Fibroblast of skin of abdomen (primary cell): ENCODE data around the gene ATF7IP2. TPM values are rescaled to one million over a fixed set of nuclear protein-coding genes. Genes with fewer than 3 reads are reported as not detected.
"Not testable (repeated sequence)": the region's sequence is repeated elsewhere in the genome, so short reads cannot be mapped to it uniquely, and the experiment has no call there.

Source experiments
- DNase-seq: peaks from one replicate; pipeline ENCODE4 v3.0.0-alpha.2; 2013
- polyA plus RNA-seq, 2 experiments: library from polyadenylated mRNA; unstranded; fragments of 120-200 nt; gene quantifications; one replicate each; pipeline ENCODE4 v1.2.1, GENCODE V29; 2013; ENCODE audit not compliant: insufficient read length in 2 of 2

Gene ATF7IP2
- 2.8 TPM for polyA plus RNA-seq (2013, experiment 1 of 2; ENCODE audit: insufficient read length)
- 3.1 TPM for polyA plus RNA-seq (2013, experiment 2 of 2; ENCODE audit: insufficient read length)

- DNase-seq = peak; percentile 89
Measured at GRCh38 chr16:10385725-10386516, at the start of gene ATF7IP2. Gene ATF7IP2 (plus strand): TSS chr16:10386061. CDS start chr16:10430621, 44,560 bp downstream.

- no peak for DNase-seq
Measured at GRCh38 chr16:10338426-10338825, 47.4 kb upstream of the ATF7IP2 start.

- DNase-seq = no peak
Measured at GRCh38 chr16:10339777-10340732, 45.8 kb upstream of the ATF7IP2 start.

GRCh38 chr16:10343124-10343760 is 42.6 kb upstream of the ATF7IP2 start:
- no peak for DNase-seq

- DNase-seq = not testable (repeated sequence)
Measured at GRCh38 chr16:10344699-10345098, 41.2 kb upstream of the ATF7IP2 start.

GRCh38 chr16:10345629-10346028 is 40.2 kb upstream of the ATF7IP2 start:
- DNase-seq = no peak

GRCh38 chr16:10349851-10350250 is 36.0 kb upstream of the ATF7IP2 start:
- DNase-seq = no peak

GRCh38 chr16:10352262-10352661 is 33.6 kb upstream of the ATF7IP2 start:
- no peak for DNase-seq

- DNase-seq = no peak
Measured at GRCh38 chr16:10355589-10355988, 30.3 kb upstream of the ATF7IP2 start.

- no peak for DNase-seq
Measured at GRCh38 chr16:10356870-10357842, 28.7 kb upstream of the ATF7IP2 start.

- not testable (repeated sequence) for DNase-seq
Measured at GRCh38 chr16:10361747-10362076, 24.1 kb upstream of the ATF7IP2 start.

- no peak for DNase-seq
Measured at GRCh38 chr16:10362077-10362863, 23.6 kb upstream of the ATF7IP2 start.

GRCh38 chr16:10362864-10363197 is 23.0 kb upstream of the ATF7IP2 start:
- not testable (repeated sequence) for DNase-seq

GRCh38 chr16:10366619-10367018 is 19.2 kb upstream of the ATF7IP2 start:
- DNase-seq = not testable (repeated sequence)

GRCh38 chr16:10367616-10368188 is 18.2 kb upstream of the ATF7IP2 start:
- DNase-seq = no peak

GRCh38 chr16:10368969-10369551 is 16.8 kb upstream of the ATF7IP2 start:
- no peak for DNase-seq

- DNase-seq = no peak
Measured at GRCh38 chr16:10370096-10370726, 15.7 kb upstream of the ATF7IP2 start.

GRCh38 chr16:10371592-10371991 is 14.3 kb upstream of the ATF7IP2 start:
- DNase-seq = no peak

GRCh38 chr16:10373556-10373955 is 12.3 kb upstream of the ATF7IP2 start:
- no peak for DNase-seq

- DNase-seq = no peak
Measured at GRCh38 chr16:10376229-10376628, 9.6 kb upstream of the ATF7IP2 start.
